Lower leg skin (tissue), 3 donors: Measurements from ENCODE around the gene RYR2.
"Not testable (repeated sequence)": the region's sequence is repeated elsewhere in the genome, so short reads cannot be mapped to it uniquely, and the experiment has no call there.

Source experiments
- CTCF ChIP-seq, 3 donors: fragments of 450-650 bp; IDR thresholded peaks; one replicate each; pipeline ENCODE4 v1.5.1; 2016; ENCODE audit warnings: antibody characterized with exemption in 3 of 3, mild to moderate bottlenecking in 3 of 3, moderate library complexity in 2 of 3
- POLR2A ChIP-seq, 2 donors: fragments of 450-650 bp; IDR thresholded peaks; one replicate each; pipeline ENCODE4 v1.6.1; 2016 to 2017; ENCODE audit warnings: antibody characterized with exemption in 2 of 2, mild to moderate bottlenecking in 1 of 2, moderate library complexity in 1 of 2

GRCh38 chr1:237603036-237603568 lies 561.1 kb downstream of the RYR2 start:
- TF ChIP-seq POLR2A, CTCF (IDR thresholded peaks at IDR 0.05): not testable (repeated sequence)
